Fibroblast of mammary gland (primary cell): ENCODE data around the gene MB21D2.

ENCODE experiments used
- DNase-seq: peaks from one replicate; pipeline ENCODE4 v3.0.0-alpha.2; 2010; ENCODE audit warnings: low read depth
- H3K4me3 ChIP-seq: 2 replicates; pipeline ENCODE4 v1.5.1; 2011; ENCODE audit warnings: low read depth, mild to moderate bottlenecking, low read length, moderate library complexity; ENCODE audit not compliant: control insufficient read depth
- CTCF ChIP-seq: conservative IDR thresholded peaks from 2 replicates; pipeline ENCODE4 v1.5.1; 2011; ENCODE audit warnings: low read depth, low read length, inconsistent platforms; ENCODE audit not compliant: control insufficient read depth, insufficient read depth

MB21D2 gene

GRCh38 chr3:192907784-192908183, 9.9 kb downstream of the MB21D2 start:
- H3K4me3 ChIP-seq: no peak overlapping the region
- no peak for TF ChIP-seq CTCF
- no peak for DNase-seq

- H3K4me3 ChIP-seq: no peak overlapping the region
- TF ChIP-seq CTCF: no peak
- no peak for DNase-seq
Measured at GRCh38 chr3:192906940-192907339, 10.7 kb downstream of the MB21D2 start.

GRCh38 chr3:192905980-192906678, 11.5 kb downstream of the MB21D2 start:
- TF ChIP-seq CTCF: no peak
- no peak for DNase-seq
- no peak overlapping the region for H3K4me3 ChIP-seq

- TF ChIP-seq CTCF: no peak
- H3K4me3 ChIP-seq: no peak overlapping the region
- no peak for DNase-seq
Measured at GRCh38 chr3:192904632-192905289, 12.9 kb downstream of the MB21D2 start.

- no peak for DNase-seq
- H3K4me3 ChIP-seq: no peak overlapping the region
- no peak for TF ChIP-seq CTCF
Measured at GRCh38 chr3:192902549-192902948, 15.1 kb downstream of the MB21D2 start.

GRCh38 chr3:192901435-192901834, 16.2 kb downstream of the MB21D2 start:
- H3K4me3 ChIP-seq: no peak overlapping the region
- DNase-seq: peak; percentile 97
- TF ChIP-seq CTCF: no peak
